Activated T-cell treated with anti-CD3 and anti-CD28 coated beads, Interleukin-2, amount 50 U/mL, for 72 hours (primary cell): ENCODE data around the gene ZNF831. TPM values are rescaled to one million over a fixed set of nuclear protein-coding genes. Genes with fewer than 3 reads are reported as not detected.

Experiments used
- ATAC-seq, 2 donors: fragments of 150-1000 bp; cut with Tn5 transposase; replicated peaks in 1 of 2; 2 replicates each; pipeline ENCODE4 v1.10.0; 2021; ENCODE audit warnings: moderate library complexity in 2 of 2, mild to moderate bottlenecking in 1 of 2
- DNase-seq, 2 donors: peaks; one replicate each; pipeline ENCODE4 v3.0.0; 2021 to 2022; ENCODE audit warnings: mixed read lengths in 1 of 2
- H3K27ac Mint-ChIP-seq: one replicate; pipeline ENCODE4 v1.8.0; 2022; ENCODE audit warnings: mild to moderate bottlenecking, moderate library complexity, mixed read lengths
- H3K27me3 Mint-ChIP-seq: one replicate; pipeline ENCODE4 v1.8.0; 2022; ENCODE audit warnings: low read depth, mixed read lengths
- H3K36me3 Mint-ChIP-seq, 2 donors: one replicate each; pipeline ENCODE4 v1.8.0; 2022; ENCODE audit warnings: mixed read lengths in 2 of 2, mild to moderate bottlenecking in 1 of 2; ENCODE audit not compliant: insufficient read depth in 2 of 2
- H3K4me1 Mint-ChIP-seq: one replicate; pipeline ENCODE4 v1.8.0; 2022; ENCODE audit warnings: low read depth, mixed read lengths
- H3K4me3 Mint-ChIP-seq, 2 donors: one replicate each; pipeline ENCODE4 v1.8.0; 2022; ENCODE audit warnings: mild to moderate bottlenecking in 2 of 2, mixed read lengths in 2 of 2, moderate library complexity in 2 of 2
- H3K9me3 Mint-ChIP-seq, 2 donors: one replicate each; pipeline ENCODE4 v1.8.0; 2022; ENCODE audit warnings: mixed read lengths in 2 of 2
- total RNA-seq, 2 donors: library from RNA; stranded (reverse); gene quantifications; one replicate each; pipeline ENCODE4 v1.2.3, GENCODE V29; 2022

The ZNF831 gene
- total RNA-seq, 2 donors from 2014 or later = 8.2 to 9.0 TPM

GRCh38 chr20:59182401-59183044, 18.9 kb downstream of the ZNF831 start:
- peak overlapping the region; percentile 21 to 67 for H3K4me3 Mint-ChIP-seq
- H3K27ac Mint-ChIP-seq = peak overlapping the region; percentile 82

GRCh38 chr20:59183751-59184150, 20.1 kb downstream of the ZNF831 start:
- ATAC-seq = no peak
- Mint-ChIP-seq H3K9me3 (peaks cover 0 to 7% of the 10 kb centered on the region in 2 donors), H3K27me3 (no peaks in the 10 kb centered on the region), H3K4me1 (peaks cover 37% of the 10 kb centered on the region), H3K27ac (no peak overlapping the region), H3K36me3 (peaks cover 10 to 13% of the 10 kb centered on the region in 2 donors), H3K4me3 (no peak overlapping the region)
- no peak for DNase-seq

More at GRCh38 chr20:59182401-59183044, 18.9 kb downstream of the ZNF831 start:
- H3K36me3 Mint-ChIP-seq = peaks cover 10 to 13% of the 10 kb centered on the region in 2 donors
- H3K4me1 Mint-ChIP-seq = peaks cover 50% of the 10 kb centered on the region
- peak in 1 of 2 donors; percentile 29 for ATAC-seq
- H3K27me3 Mint-ChIP-seq = no peaks in the 10 kb centered on the region
- peaks cover 0 to 7% of the 10 kb centered on the region in 2 donors for H3K9me3 Mint-ChIP-seq
- DNase-seq = no peak

GRCh38 chr20:59184880-59185447, 21.3 kb downstream of the ZNF831 start:
- peak; percentile 18 to 45 for ATAC-seq
- Mint-ChIP-seq H3K27ac (no peak overlapping the region), H3K9me3 (peaks cover 0 to 7% of the 10 kb centered on the region in 2 donors), H3K4me3 (no peak overlapping the region), H3K27me3 (no peaks in the 10 kb centered on the region), H3K36me3 (peaks cover 10 to 13% of the 10 kb centered on the region in 2 donors), H3K4me1 (peaks cover 30% of the 10 kb centered on the region)
- no peak for DNase-seq

- no peak for DNase-seq
- no peak overlapping the region for H3K27ac Mint-ChIP-seq
Observed at GRCh38 chr20:59185809-59186208, 22.2 kb downstream of the ZNF831 start.

GRCh38 chr20:59190466-59190865, 26.8 kb downstream of the ZNF831 start:
- Mint-ChIP-seq H3K4me3 (no peak overlapping the region), H3K9me3 (no peaks in the 10 kb centered on the region), H3K27ac (no peak overlapping the region), H3K36me3 (no peaks in the 10 kb centered on the region), H3K27me3 (no peaks in the 10 kb centered on the region), H3K4me1 (no peaks in the 10 kb centered on the region)
- DNase-seq (no peak), ATAC-seq (no peak)

More at GRCh38 chr20:59185809-59186208, 22.2 kb downstream of the ZNF831 start:
- ATAC-seq = no peak
- peaks cover 30% of the 10 kb centered on the region for H3K4me1 Mint-ChIP-seq
- H3K27me3 Mint-ChIP-seq = no peaks in the 10 kb centered on the region
- H3K36me3 Mint-ChIP-seq = peaks cover 10 to 12% of the 10 kb centered on the region in 2 donors
- no peak overlapping the region for H3K4me3 Mint-ChIP-seq
- H3K9me3 Mint-ChIP-seq = peaks cover 0 to 7% of the 10 kb centered on the region in 2 donors

- Mint-ChIP-seq H3K27ac (no peak overlapping the region), H3K4me1 (no peaks in the 10 kb centered on the region), H3K4me3 (no peak overlapping the region), H3K9me3 (no peaks in the 10 kb centered on the region), H3K36me3 (no peaks in the 10 kb centered on the region), H3K27me3 (no peaks in the 10 kb centered on the region)
- ATAC-seq (no peak), DNase-seq (no peak)
Observed at GRCh38 chr20:59191036-59191755, 27.6 kb downstream of the ZNF831 start.

- DNase-seq (no peak), ATAC-seq (no peak)
- no peaks in the 10 kb centered on the region for H3K4me1 Mint-ChIP-seq
- no peaks in the 10 kb centered on the region for H3K9me3 Mint-ChIP-seq
- H3K27ac Mint-ChIP-seq = no peak overlapping the region
- no peaks in the 10 kb centered on the region for H3K36me3 Mint-ChIP-seq
- H3K27me3 Mint-ChIP-seq = no peaks in the 10 kb centered on the region
- H3K4me3 Mint-ChIP-seq = no peak overlapping the region
Observed at GRCh38 chr20:59191756-59192532, 28.3 kb downstream of the ZNF831 start.

GRCh38 chr20:59192533-59192896, 28.9 kb downstream of the ZNF831 start:
- no peak for ATAC-seq
- H3K4me3 Mint-ChIP-seq = no peak overlapping the region

GRCh38 chr20:59193325-59193724, 29.7 kb downstream of the ZNF831 start:
- Mint-ChIP-seq H3K27ac (no peak overlapping the region), H3K4me1 (no peaks in the 10 kb centered on the region), H3K27me3 (no peaks in the 10 kb centered on the region), H3K9me3 (no peaks in the 10 kb centered on the region), H3K36me3 (no peaks in the 10 kb centered on the region), H3K4me3 (no peak overlapping the region)
- ATAC-seq (no peak), DNase-seq (no peak)

More at GRCh38 chr20:59192533-59192896, 28.9 kb downstream of the ZNF831 start:
- no peaks in the 10 kb centered on the region for H3K9me3 Mint-ChIP-seq
- no peak overlapping the region for H3K27ac Mint-ChIP-seq
- H3K27me3 Mint-ChIP-seq = no peaks in the 10 kb centered on the region
- DNase-seq = no peak
- H3K36me3 Mint-ChIP-seq = no peaks in the 10 kb centered on the region
- no peaks in the 10 kb centered on the region for H3K4me1 Mint-ChIP-seq

- H3K36me3 Mint-ChIP-seq = peaks cover 2% of the 10 kb centered on the region in 2 donors
- DNase-seq = no peak
- H3K4me1 Mint-ChIP-seq = no peaks in the 10 kb centered on the region
- H3K27ac Mint-ChIP-seq = no peak overlapping the region
- H3K27me3 Mint-ChIP-seq = no peaks in the 10 kb centered on the region
- ATAC-seq = no peak
- H3K9me3 Mint-ChIP-seq = peaks cover 0 to 1% of the 10 kb centered on the region in 2 donors
- H3K4me3 Mint-ChIP-seq = no peak overlapping the region
Observed at GRCh38 chr20:59194023-59194935, 30.7 kb downstream of the ZNF831 start.

GRCh38 chr20:59195316-59195993, 31.8 kb downstream of the ZNF831 start:
- no peak overlapping the region for H3K4me3 Mint-ChIP-seq
- no peaks in the 10 kb centered on the region for H3K27me3 Mint-ChIP-seq

More at GRCh38 chr20:59195316-59195993, 31.8 kb downstream of the ZNF831 start:
- ATAC-seq = no peak
- Mint-ChIP-seq H3K36me3 (peaks cover 7 to 9% of the 10 kb centered on the region in 2 donors), H3K9me3 (peaks cover under 1 to 5% of the 10 kb centered on the region in 2 donors), H3K27ac (no peak overlapping the region), H3K4me1 (no peaks in the 10 kb centered on the region)
- DNase-seq = no peak
